AG04449 (cell line): Measurements from ENCODE around the gene DDX56.

Experiments used
- CTCF ChIA-PET: fragments of 350-600 bp; formaldehyde crosslinking; extraction: SDS; loops from one replicate; lab custom pipeline; 2021; ENCODE audit warnings: antibody characterized with exemption; lab: Yijun Ruan, JAX
- POLR2A ChIA-PET: fragments of 400-600, 350-600 bp; formaldehyde crosslinking; extraction: SDS; loops from one replicate; lab custom pipeline; 2020; ENCODE audit warnings: antibody characterized with exemption, inconsistent platforms; lab: Yijun Ruan, JAX
- DNase-seq: peaks from one replicate; pipeline ENCODE4 v3.0.0-alpha.2; 2010; ENCODE audit warnings: low read depth, low spot score
- H3K4me3 ChIP-seq: 2 replicates; pipeline ENCODE4 v1.5.1; 2011; ENCODE audit warnings: low read depth, mild to moderate bottlenecking, control low read depth, low read length
- TF ChIP-seq, protein P1 (sequence below): IDR thresholded peaks from one replicate; pipeline ENCODE4 v1.5.1; 2011; ENCODE audit warnings: mild to moderate bottlenecking, moderate library complexity, low read length, control low read depth, inconsistent platforms; ENCODE audit not compliant: insufficient read depth; ENCODE audit errors: missing control alignments

DDX56 gene

DNA sequence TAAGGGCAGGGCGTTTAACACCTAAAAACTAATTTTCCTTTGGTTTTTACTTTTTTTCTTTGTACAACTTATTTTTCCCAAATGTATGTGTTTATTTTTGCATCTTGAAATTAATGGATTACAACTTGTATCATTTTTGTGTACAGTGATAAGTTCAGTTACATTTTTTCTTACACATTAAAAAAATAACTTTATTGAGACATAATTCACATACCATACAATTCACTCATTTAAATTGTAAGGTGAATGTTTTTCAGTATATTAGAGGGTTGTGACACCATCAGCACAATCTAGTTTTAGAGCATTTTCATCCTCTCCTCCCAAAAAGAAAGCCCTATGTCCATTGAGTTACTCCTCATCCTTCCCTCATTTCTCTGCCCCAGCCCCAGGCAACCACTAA lies 44.3 kb upstream of the DDX56 start:
- ChIA-PET POLR2A (no interaction called here), CTCF (no interaction called here)
- TF ChIP-seq, protein P1, sequence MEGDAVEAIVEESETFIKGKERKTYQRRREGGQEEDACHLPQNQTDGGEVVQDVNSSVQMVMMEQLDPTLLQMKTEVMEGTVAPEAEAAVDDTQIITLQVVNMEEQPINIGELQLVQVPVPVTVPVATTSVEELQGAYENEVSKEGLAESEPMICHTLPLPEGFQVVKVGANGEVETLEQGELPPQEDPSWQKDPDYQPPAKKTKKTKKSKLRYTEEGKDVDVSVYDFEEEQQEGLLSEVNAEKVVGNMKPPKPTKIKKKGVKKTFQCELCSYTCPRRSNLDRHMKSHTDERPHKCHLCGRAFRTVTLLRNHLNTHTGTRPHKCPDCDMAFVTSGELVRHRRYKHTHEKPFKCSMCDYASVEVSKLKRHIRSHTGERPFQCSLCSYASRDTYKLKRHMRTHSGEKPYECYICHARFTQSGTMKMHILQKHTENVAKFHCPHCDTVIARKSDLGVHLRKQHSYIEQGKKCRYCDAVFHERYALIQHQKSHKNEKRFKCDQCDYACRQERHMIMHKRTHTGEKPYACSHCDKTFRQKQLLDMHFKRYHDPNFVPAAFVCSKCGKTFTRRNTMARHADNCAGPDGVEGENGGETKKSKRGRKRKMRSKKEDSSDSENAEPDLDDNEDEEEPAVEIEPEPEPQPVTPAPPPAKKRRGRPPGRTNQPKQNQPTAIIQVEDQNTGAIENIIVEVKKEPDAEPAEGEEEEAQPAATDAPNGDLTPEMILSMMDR: no peak
- no peak overlapping the region for H3K4me3 ChIP-seq
- DNase-seq: no peak

DNA sequence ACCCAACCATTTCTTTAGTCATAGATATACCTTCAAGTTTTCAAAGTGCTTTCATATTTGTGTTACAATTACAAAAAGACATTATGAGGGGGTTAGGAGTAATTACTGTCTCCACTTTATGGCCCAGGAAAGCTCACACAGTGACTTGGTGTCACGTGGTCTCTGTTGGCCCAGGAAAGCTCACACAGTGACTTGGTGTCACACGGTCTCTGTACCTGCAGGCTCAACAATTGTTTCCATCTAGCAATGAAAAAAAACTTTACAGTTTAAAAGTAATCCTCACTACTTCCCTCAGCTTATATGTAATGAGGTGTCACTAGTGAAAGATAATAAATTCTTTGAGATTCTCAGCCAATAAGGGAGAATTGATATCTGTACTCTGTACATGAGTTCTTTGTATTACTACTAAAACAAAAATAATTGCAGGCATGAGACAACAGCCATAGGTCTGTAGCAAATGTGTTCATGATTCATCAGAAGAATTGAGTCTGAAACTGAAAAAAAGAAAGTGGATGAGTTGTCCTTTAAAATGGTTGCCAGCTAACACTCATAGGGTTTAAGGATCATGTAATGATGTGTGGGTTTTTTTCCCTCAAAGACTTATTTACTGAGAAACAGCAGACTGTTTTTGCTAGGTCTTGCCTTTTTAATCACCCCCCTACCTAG lies 43.6 kb upstream of the DDX56 start:
- TF ChIP-seq, protein P1: no peak
- DNase-seq: no peak
- ChIA-PET CTCF (interaction anchor here (0.6 to 1.1 kb wide), 2 partner anchors 9 to 14 kb away, joined by 3 read pairs; no protein-coding TSS in a partner anchor), POLR2A (no interaction called here)
- H3K4me3 ChIP-seq: no peak overlapping the region

DNA sequence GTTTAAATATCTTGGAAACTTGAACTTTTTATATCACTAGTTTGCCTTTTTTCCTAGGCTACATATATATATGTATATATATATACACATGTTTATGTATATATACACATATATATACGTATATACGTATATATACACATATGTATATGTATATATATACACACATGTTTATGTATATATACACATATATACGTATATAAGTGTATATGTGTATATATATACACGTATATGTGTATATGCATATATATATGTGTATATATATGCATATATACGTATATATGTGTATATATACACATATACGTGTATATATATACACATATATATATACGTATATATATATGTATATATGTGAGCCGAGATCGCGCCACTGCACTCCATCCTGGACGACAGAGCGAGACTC lies 42.8 kb upstream of the DDX56 start:
- TF ChIP-seq, protein P1: no peak
- no peak for DNase-seq
- no peak overlapping the region for H3K4me3 ChIP-seq
- POLR2A ChIA-PET: no interaction called here
- CTCF ChIA-PET: interaction anchor here (0.6 to 1.1 kb wide), 3 partner anchors 8 to 15 kb away, joined by 3 read pairs; no protein-coding TSS in a partner anchor

DNA sequence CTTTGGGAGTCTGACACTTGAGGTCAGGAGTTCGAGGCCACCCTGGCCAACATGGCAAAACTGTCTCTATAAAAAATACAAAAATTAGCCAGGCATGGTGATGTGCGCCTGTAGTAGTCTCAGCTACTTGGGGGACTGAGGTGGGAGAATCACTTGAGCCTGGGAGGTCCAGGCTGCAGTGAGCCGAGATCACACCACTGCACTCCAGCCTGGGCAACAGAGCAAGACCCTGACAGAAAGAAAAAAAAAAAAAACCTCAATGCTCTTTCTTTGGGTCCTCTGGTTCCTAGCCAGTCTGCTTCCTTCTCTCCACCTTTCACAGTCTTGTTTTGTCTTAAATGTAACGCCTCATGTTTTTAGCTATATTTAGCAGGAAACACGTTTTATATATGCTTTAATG lies 42.1 kb upstream of the DDX56 start:
- POLR2A ChIA-PET: no interaction called here
- no peak overlapping the region for H3K4me3 ChIP-seq
- no peak for DNase-seq
- CTCF ChIA-PET: interaction anchor here (1.0 kb wide), 1 partner anchor 9 kb away, joined by 3 read pairs; no protein-coding TSS in a partner anchor
- TF ChIP-seq, protein P1: no peak

DNA sequence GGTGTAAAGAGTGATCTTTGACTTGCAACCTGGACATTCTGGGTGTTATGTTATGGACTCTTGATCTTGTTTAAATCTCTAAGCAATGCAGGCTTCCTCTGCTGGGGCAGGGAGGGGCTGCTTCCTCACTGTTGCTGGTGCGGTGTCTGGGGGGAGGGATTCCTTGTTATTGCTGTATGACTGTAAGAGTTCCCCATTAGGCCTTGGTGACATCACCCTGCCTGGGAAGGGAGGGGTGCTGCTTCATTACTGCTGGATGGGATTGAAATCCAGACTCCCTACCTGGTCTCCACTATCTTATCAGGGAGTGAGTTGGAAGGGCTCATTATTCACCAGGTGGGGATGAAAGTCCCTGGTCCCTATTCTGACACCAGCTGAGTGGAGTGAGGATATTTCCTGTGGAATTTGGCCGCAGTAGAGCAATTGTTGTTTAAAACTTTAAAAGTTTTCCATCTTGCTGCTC lies 41.5 kb upstream of the DDX56 start:
- no peak overlapping the region for H3K4me3 ChIP-seq
- DNase-seq: no peak
- ChIA-PET POLR2A (no interaction called here), CTCF (no interaction called here)
- TF ChIP-seq, protein P1: no peak

DNA sequence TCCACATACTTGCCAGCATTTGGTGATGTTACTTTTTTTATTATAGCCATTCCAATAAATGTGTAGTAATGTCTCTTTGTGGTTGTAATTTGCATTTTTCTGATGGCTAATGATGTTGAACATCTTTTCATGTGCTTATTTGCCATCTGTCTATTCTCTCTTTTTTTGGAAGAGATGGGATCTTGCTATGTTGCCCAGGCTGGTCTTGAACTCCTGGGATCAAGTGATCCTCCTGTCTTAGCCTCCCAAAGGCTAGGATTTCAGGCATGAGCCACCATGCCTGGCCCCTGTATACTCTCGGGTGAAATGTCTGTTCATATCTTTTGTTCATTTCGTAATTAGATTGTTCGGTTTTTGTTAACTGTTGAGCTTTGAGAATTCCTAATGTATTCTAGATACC lies 36.1 kb upstream of the DDX56 start:
- DNase-seq: no peak
- no peak overlapping the region for H3K4me3 ChIP-seq
- POLR2A ChIA-PET: no interaction called here
- CTCF ChIA-PET: no interaction called here
- TF ChIP-seq, protein P1: no peak
